ENCODE data around the gene VWA7.

VWA7 gene

DNA sequence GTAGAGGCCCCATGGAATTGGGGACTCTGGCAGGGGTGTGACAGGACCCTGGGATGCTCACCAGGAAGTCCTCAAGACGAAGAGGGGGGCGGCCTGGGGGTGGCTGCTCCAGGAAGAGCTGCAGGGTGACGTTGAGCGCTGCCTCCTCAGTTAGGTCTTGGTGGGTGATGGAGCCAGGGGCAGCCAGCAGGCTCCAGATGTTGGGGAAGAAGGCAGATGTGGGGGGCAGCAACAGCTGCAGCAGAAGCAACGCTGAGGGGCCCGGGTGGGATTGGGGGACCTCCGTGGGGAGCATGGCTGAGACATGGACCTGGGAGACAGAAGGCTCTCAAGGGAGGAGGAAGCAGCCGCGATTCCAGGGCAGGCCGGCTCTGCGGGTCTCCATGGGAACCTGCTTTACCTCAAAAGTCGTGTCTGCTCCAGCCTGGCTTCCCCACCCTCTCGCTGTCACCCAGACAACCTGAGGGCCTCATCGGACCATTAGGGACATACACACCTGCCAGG lies 591 bp downstream of the VWA7 start:
- DNase-seq = no peak

- no peak for DNase-seq
These were observed 1.3 kb downstream of the VWA7 start for GRCh38 chr6:31775633-31776484.

DNA sequence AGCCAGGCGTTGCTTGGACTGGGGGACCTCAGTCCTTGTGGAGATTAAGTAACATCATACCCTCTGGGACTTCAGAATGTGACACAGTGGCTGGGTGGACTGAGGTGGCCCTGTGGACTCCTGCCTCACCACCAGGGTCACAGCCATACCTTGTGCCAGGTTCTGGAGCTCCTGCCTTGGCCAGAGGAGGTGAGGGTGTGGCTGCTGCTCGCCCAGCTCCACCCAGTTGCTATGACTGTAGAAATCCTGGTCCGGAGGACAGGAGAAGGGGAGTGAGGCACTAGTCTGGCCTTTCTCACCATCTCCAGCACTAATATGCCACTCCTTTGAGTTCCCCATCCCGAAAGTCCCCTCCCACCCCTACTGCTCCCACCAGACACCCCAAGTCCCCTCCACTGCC lies 1.9 kb downstream of the VWA7 start:
- DNase-seq = no peak

DNA sequence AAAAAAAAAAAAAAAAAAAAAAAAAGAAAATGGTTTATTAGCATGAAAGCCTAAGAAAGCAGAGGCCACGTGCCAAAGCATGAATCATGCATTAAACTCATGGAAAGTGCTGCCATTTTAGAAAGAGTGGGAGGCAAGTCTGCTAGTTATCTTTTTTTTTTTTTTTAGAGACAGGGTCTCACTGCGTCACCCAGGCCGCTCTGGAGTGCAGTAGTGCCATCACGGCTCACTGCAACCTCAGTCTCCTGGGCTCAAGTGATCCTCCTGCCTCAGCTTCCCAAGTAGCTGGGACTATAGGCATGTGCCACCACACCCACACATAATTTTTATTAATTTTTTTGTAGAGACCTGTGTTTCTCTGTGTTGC lies 5.2 kb downstream of the VWA7 start:
- DNase-seq = no peak

DNA sequence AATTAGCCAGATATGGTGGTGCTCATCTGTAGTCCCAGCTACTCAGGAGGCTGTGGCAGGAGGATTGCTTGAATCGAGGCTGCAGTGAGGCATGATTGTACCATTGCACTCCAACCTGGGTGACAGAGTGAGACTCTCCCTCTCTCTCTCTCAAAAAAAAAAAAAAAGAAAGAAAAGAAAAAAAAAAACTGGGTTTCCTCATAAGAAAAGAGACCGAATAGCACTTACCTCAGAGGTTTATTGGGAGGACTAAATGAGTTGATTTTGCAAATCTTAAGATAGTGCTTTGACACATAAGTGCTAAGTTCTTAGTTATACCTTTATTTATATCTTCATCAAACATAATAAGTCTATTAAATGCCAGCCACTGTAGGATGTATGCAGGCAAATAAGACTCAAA lies 6.3 kb downstream of the VWA7 start:
- no peak for DNase-seq

GRCh38 chr6:31769684-31770371 lies 7.3 kb downstream of the VWA7 start:
- no peak for DNase-seq

DNA sequence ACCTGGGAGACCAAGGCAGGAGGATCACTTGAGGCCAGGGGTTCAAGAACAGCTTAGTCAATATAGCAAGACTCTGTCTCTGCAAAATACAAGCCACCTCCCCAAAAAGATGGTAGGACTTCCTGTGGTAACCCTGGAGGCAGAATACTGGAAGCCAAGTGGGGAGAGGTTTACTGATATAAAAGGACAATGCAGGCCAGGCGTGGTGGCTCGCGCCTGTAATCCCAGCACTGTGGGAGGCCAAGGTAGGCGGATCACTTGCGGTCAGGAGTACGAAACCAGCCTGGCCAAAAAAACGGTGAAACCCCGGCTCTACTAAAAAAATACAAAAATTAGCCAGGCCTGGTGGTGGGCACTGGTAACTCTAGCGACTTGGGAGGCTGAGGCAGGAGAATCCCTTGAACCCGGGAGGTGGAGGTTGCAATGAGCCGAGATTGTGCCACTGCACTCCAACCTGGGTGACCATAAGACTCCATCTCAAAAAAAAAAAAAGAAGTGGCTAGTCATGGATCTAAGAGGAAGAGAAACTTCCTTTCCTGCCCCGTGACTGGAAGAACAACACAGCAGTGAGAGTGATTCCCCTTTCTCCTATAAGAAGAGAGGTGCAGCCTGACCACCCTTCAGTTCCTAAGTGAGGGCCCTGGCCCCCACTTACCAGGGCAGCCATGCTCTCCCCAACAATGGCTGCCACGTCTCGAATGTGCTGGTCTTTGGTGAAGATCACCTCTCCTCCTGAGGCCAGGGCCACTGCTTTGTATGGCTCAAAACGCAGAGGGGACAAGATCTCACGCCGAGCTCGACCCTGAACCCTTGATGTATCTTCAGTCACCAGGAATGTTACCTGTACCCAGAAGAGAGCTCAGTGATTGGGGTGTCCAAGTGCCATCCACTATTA lies 8.5 kb downstream of the VWA7 start:
- DNase-seq = no peak

GRCh38 chr6:31767096-31767645 lies 10.0 kb downstream of the VWA7 start:
- no peak for DNase-seq

GRCh38 chr6:31765910-31766794 lies 11.0 kb downstream of the VWA7 start:
- DNase-seq = no peak

GRCh38 chr6:31765559-31765909 lies 11.6 kb downstream of the VWA7 start:
- DNase-seq = no peak

GRCh38 chr6:31764198-31764597 lies 12.9 kb downstream of the VWA7 start:
- no peak for DNase-seq

- no peak for DNase-seq
These were observed 13.5 kb downstream of the VWA7 start for GRCh38 chr6:31763619-31763940.

GRCh38 chr6:31762878-31763618 lies 14.1 kb downstream of the VWA7 start:
- no peak for DNase-seq

- no peak for DNase-seq
These were observed 14.8 kb downstream of the VWA7 start, which contains the start of gene SAPCD1 for GRCh38 chr6:31762356-31762755. Gene SAPCD1, plus strand, starts transcription at chr6:31762656. Its CDS starts 399 bp downstream, at chr6:31763055.

DNA sequence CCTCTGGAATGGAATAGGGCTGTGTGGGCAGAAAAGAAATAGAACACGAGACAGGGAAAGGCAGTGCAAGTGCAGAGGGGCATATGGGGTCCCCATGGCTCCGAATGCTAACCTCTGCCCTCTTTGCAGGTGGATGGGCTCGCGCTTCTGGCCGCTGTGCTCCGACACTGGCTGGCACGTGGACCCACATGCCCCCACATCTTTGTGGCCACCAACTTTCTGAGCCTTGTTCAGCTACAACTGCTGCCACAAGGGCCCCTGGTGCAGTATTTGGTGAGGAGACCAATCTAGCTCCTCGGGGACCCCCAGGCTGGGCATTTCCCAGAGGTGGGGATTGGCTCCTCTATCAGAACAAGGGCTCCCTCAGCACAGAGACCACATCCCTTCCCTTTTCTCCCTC lies 15.8 kb downstream of the VWA7 start:
- no peak for DNase-seq

DNA sequence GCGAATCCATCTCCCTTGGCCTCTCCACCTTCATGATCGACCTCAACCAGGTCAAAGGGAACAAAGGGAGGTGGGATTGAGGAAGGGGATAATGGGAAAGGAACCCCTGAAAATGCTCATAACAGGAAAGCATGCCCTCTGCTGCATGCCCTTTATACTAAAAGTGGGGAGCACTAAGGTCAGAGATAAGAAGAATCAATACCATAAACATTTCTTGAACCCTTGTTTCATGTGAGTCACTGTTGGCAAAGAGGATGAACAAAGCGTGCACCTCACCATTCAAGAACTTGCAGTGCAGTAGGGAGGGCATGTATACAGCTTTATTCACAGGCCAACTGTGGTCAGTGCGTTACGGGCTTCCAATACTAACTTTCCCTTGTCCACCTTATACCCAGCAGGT lies 16.3 kb downstream of the VWA7 start:
- no peak for DNase-seq

DNA sequence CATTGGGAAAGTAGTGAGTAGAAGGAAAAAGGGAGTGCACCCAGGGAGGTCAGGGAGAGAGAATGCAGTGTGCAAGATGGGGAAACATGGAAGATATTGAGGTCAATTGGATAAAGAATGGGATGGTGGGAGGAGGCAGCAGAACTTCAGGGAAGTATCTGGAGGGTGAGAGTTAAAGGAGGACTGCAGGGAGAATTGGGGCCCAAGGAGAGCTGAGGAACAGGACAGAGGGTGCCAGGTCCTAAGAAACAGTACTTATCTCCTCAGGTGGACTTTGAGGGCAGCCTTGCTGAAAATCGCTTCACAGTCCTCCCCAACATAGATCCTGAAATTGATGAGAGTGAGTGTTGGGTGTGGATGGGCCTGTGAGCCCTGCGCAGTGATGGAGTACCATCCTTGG lies 18.8 kb downstream of the VWA7 start:
- DNase-seq = no peak

GRCh38 chr6:31752739-31753319 lies 24.3 kb downstream of the VWA7 start:
- no peak for DNase-seq

GRCh38 chr6:31750411-31751022 lies 26.6 kb downstream of the VWA7 start:
- no peak for DNase-seq

DNA sequence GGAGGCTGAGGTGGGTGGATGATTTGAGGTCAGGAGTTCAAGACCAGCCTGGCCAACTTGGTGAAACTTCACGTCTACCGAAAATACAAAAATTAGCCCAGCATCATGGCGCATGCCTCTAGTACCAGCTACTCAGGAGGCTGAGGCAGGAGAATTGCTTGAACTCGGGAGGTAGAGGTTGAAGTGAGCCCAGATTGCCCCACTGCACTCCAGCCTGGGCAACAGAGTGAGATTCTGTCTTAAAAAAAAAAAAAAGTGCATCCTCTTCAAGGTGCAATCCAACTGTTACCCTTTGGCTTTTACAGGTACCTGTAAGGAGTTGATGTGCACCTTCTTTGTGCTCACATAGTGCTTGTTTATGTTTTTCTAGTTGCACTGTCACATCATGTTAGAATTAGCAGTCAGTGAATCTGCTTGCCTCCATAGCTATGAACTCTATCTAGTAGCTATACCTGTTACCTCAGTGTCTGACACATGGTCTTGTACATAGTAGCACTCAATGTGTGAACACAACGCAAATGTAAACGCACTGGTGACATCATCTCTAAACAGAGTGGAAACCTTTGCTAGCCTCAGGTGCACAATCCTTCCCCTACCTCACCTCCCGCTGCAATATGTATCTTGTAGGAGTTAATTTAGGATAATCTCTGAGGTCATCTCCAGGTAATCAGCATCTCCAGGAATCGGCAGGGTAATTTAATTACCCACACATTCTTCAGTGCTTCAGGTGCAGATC lies 27.7 kb downstream of the VWA7 start:
- no peak for DNase-seq

Data from activated gamma-delta T cell (primary cell).